ENCODE measurements around the gene KLHL29.
A peak's percentile ranks its signal among the peaks of the same experiment; 100 is the strongest.

Gene KLHL29

DNA sequence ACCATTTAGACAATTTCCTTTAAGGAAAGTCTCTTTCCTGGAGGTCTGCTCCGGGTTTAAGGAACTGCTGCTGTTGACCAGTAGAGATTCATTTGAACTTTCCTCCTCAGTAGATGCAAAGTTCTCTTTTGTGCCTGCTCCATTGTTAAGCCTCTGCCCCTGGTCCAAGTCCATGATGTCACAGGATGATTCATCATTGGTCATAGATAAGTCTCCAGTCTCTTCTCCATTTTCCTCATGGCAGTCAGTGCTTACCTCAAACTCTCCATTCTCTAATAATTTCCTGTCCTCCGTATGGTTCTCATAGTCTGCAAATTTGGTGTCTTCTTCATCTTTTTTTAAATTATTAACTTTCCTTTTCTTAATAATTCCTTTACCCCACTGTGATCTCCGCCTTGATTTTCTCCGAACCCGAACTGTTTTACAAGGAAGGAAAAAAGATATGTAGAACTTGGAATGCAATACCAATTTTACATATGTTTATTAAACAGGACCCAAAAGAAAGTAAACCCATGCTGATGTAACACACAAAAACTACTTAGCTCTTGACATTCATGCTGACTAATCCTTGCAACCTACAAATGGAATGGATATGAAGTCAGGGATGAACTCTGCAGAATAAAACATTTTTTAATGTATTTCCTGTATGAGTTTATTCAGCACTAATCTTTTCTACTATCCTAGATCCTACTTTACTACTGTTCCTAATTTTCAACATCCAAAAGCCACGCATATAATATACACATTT lies 372.9 kb downstream of the KLHL29 start:
- FAIRE-seq: no peak

More for the DNA sequence above, 372.9 kb downstream of the KLHL29 start:
- DNase-seq (ENCODE audit: low spot score): peak; percentile 67

Data from urothelium cell line (cell line).